Loucy (cell line): ENCODE data around the gene SPDYE5.
A peak's percentile ranks its signal among the peaks of the same experiment; 100 is the strongest.
"Not testable (repeated sequence)": the region's sequence is repeated elsewhere in the genome, so short reads cannot be mapped to it uniquely, and the experiment has no call there.

Experiments used
- H2AFZ ChIP-seq: fragments of 200-600 bp; sonication (generic); 2 replicates; pipeline ENCODE4 v1.6.0; 2016; ENCODE audit warnings: antibody characterized with exemption, mild to moderate bottlenecking, low read length, moderate library complexity
- H3F3A ChIP-seq: fragments of 200-600 bp; 2 replicates; pipeline ENCODE4 v1.6.0; 2016; ENCODE audit warnings: antibody characterized with exemption, low read depth, mild to moderate bottlenecking
- H3K27me3 ChIP-seq: fragments of 200-600 bp; sonication (generic); 2 replicates; pipeline ENCODE4 v1.6.1; 2014; ENCODE audit warnings: low read length, mild to moderate bottlenecking; ENCODE audit not compliant: insufficient read depth, poor library complexity, severe bottlenecking
- H3K36me3 ChIP-seq: fragments of 200-600 bp; sonication (generic); 2 replicates; pipeline ENCODE4 v1.6.1; 2016; ENCODE audit warnings: low read length; ENCODE audit not compliant: insufficient read depth
- H3K4me1 ChIP-seq: fragments of 200-600 bp; sonication (generic); 2 replicates; pipeline ENCODE4 v1.5.1; 2014; ENCODE audit warnings: low read length, mild to moderate bottlenecking; ENCODE audit not compliant: insufficient read depth, poor library complexity, severe bottlenecking
- H3K4me2 ChIP-seq: fragments of 200-600 bp; sonication (generic); 2 replicates; pipeline ENCODE4 v1.6.0; 2014; ENCODE audit warnings: antibody characterized with exemption, low read length, low read depth, mild to moderate bottlenecking; ENCODE audit not compliant: poor library complexity, severe bottlenecking
- H3K4me3 ChIP-seq: fragments of 200-600 bp; sonication (generic); 2 replicates; pipeline ENCODE4 v1.5.1; 2014; ENCODE audit warnings: low read length, mild to moderate bottlenecking, mixed read lengths; ENCODE audit not compliant: poor library complexity, severe bottlenecking
- H3K79me2 ChIP-seq: fragments of 200-600 bp; sonication (generic); 2 replicates; pipeline ENCODE4 v1.6.1; 2014; ENCODE audit warnings: low read length; ENCODE audit not compliant: insufficient read depth
- H3K9ac ChIP-seq: fragments of 200-600 bp; sonication (generic); 2 replicates; pipeline ENCODE4 v1.6.0; 2014; ENCODE audit warnings: mild to moderate bottlenecking, low read depth, low read length, moderate library complexity; ENCODE audit not compliant: poor library complexity, severe bottlenecking
- H3K9me2 ChIP-seq: fragments of 200-600 bp; sonication (generic); replicated peaks from 2 replicates; pipeline ENCODE4 v1.6.1; 2016; ENCODE audit warnings: low read depth, low read length, mixed read lengths
- H3K9me3 ChIP-seq: fragments of 200-600 bp; sonication (generic); 2 replicates; pipeline ENCODE4 v1.6.1; 2014; ENCODE audit warnings: mild to moderate bottlenecking, antibody characterized with exemption, low read length, low read depth; ENCODE audit not compliant: insufficient read depth
- H4K20me1 ChIP-seq: fragments of 200-600 bp; sonication (generic); 2 replicates; pipeline ENCODE4 v1.6.0; 2014; ENCODE audit warnings: antibody characterized with exemption, low read length, mild to moderate bottlenecking; ENCODE audit not compliant: insufficient read depth, poor library complexity, severe bottlenecking

Gene SPDYE5

GRCh38 chr7:75460541-75460940, 31.6 kb upstream of the SPDYE5 start:
- H3K9ac ChIP-seq, H2AFZ ChIP-seq, H3K36me3 ChIP-seq, H3K4me3 ChIP-seq, H3K4me1 ChIP-seq, H3K9me3 ChIP-seq, H3K79me2 ChIP-seq, H3K4me2 ChIP-seq, H3F3A ChIP-seq, H3K9me2 ChIP-seq, H3K27me3 ChIP-seq, H4K20me1 ChIP-seq: not testable (repeated sequence)

- H3K4me1 ChIP-seq, H3K9me3 ChIP-seq, H3K4me3 ChIP-seq, H3K27me3 ChIP-seq, H2AFZ ChIP-seq, H3K9me2 ChIP-seq, H4K20me1 ChIP-seq, H3K79me2 ChIP-seq, H3K4me2 ChIP-seq, H3K9ac ChIP-seq, H3F3A ChIP-seq: not testable (repeated sequence)
- H3K36me3 ChIP-seq: peaks cover 30% of the 10 kb centered on the region; the same call in 1 of the 2 replicates
These were observed 22.0 kb upstream of the SPDYE5 start for GRCh38 chr7:75470166-75470565.

- H3K4me3 ChIP-seq, H3F3A ChIP-seq, H3K4me1 ChIP-seq, H3K9me3 ChIP-seq, H3K27me3 ChIP-seq, H2AFZ ChIP-seq, H3K9me2 ChIP-seq, H3K4me2 ChIP-seq, H3K9ac ChIP-seq, H4K20me1 ChIP-seq: not testable (repeated sequence)
- H3K36me3 ChIP-seq: peaks cover 10% of the 10 kb centered on the region; the same call in 1 of the 2 replicates
- peaks cover 15% of the 10 kb centered on the region; the same call in 1 of the 2 replicates for H3K79me2 ChIP-seq
These were observed 14.7 kb upstream of the SPDYE5 start for GRCh38 chr7:75477457-75477856.

DNA sequence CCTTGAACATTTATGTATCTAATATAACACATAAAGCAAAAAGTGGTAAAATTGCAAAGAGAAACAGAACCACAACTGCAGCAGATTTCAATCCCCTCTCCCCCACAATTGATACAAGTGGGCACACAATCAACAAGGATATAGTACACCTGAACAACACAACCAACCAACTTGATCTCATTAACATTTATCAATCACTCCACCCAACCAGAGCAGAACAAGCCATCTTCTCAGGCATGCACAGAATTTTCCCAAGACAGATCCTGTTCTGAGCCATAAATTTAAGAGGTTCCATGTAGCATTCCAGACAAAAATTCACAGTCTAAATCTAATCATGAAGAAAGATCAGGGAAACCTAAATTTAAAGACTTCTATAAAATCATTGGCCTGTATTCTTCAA, 11.8 kb upstream of the SPDYE5 start:
- not testable (repeated sequence) for H2AFZ ChIP-seq, H3K4me2 ChIP-seq

GRCh38 chr7:75485355-75485978, 6.7 kb upstream of the SPDYE5 start:
- not testable (repeated sequence) for H3F3A ChIP-seq, H3K9me2 ChIP-seq, H4K20me1 ChIP-seq, H2AFZ ChIP-seq, H3K9me3 ChIP-seq, H3K4me1 ChIP-seq, H3K36me3 ChIP-seq, H3K27me3 ChIP-seq
- peak overlapping the region; percentile 64 for H3K9ac ChIP-seq
- H3K4me2 ChIP-seq: peak overlapping the region; percentile 42
- H3K79me2 ChIP-seq: peaks cover 21% of the 10 kb centered on the region; the same call in 1 of the 2 replicates
- peak overlapping the region; percentile 75 for H3K4me3 ChIP-seq

More for the DNA sequence above, 11.8 kb upstream of the SPDYE5 start:
- not testable (repeated sequence) for H3K9me2 ChIP-seq, H3K36me3 ChIP-seq, H3K4me3 ChIP-seq, H4K20me1 ChIP-seq, H3K27me3 ChIP-seq, H3K9ac ChIP-seq, H3K4me1 ChIP-seq, H3F3A ChIP-seq, H3K9me3 ChIP-seq
- peaks cover 26% of the 10 kb centered on the region; the same call in 1 of the 2 replicates for H3K79me2 ChIP-seq

- H3K36me3 ChIP-seq, H3K4me1 ChIP-seq, H3K9me2 ChIP-seq, H3K27me3 ChIP-seq, H4K20me1 ChIP-seq, H3F3A ChIP-seq, H3K9me3 ChIP-seq: not testable (repeated sequence)
- Histone ChIP-seq H2AFZ (peak within 1 kb of the TSS; percentile 93), H3K4me3 (peak within 1 kb of the TSS; percentile 75), H3K4me2 (peak within 1 kb of the TSS; percentile 42), H3K9ac (peak within 1 kb of the TSS; percentile 64), H3K79me2 (peaks cover 21% of the 10 kb centered on the region; the same call in 1 of the 2 replicates)
These were observed 6.0 kb upstream of the SPDYE5 start, which contains the start of gene POM121C for GRCh38 chr7:75485979-75486643. POM121C (minus strand) TSS chr7:75486299; CDS start chr7:75441496, 44,803 bp downstream.

DNA sequence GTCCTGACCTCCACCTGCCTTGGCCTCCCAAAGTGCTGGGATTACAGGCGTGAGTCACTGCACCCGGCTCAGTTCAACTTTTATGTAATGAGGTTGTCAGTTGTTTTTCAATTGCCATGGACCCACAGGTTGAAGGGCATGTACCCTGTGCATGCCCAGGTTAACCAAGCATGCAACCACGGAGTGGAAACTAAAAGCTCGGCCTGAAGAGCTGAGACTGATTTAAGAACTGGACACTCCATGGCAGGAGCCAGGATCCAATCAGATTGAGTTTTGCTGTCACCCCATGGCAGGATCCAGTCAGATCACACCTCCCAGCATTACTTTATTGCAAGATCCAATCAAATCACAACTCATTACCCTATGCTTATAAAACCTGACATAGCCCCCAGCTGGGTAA, 16.9 kb downstream of the SPDYE5 start:
- H3K4me1 ChIP-seq, H4K20me1 ChIP-seq, H3K9ac ChIP-seq, H3K27me3 ChIP-seq, H3K4me2 ChIP-seq, H3K9me3 ChIP-seq, H3K36me3 ChIP-seq, H2AFZ ChIP-seq, H3K79me2 ChIP-seq, H3K4me3 ChIP-seq, H3K9me2 ChIP-seq, H3F3A ChIP-seq: not testable (repeated sequence)
